Activated CD4-positive, alpha-beta memory T cell treated with anti-CD3 and anti-CD28 coated beads for 36 hours (primary cell): ENCODE results near the gene WDR46. TPM values are rescaled to one million over a fixed set of nuclear protein-coding genes. Genes with fewer than 3 reads are reported as not detected.

Source experiments
- CTCF ChIA-PET: fragments of 350-600 bp; sonication (Branson Sonifier 250); formaldehyde crosslinking; loops from one replicate; lab custom pipeline; 2021; ENCODE audit warnings: antibody characterized with exemption, inconsistent platforms; lab: Charles Lee
- POLR2A ChIA-PET: fragments of 350-600 bp; sonication (Branson Sonifier 250); formaldehyde crosslinking; loops from one replicate; lab custom pipeline; 2021; ENCODE audit warnings: antibody characterized with exemption; lab: Charles Lee
- DNase-seq: peaks from one replicate; pipeline ENCODE4 v3.0.0-alpha.2; 2020
- H3K27ac Mint-ChIP-seq: one replicate; pipeline ENCODE4 v1.8.0; 2021; ENCODE audit warnings: mixed read lengths
- H3K27me3 Mint-ChIP-seq: one replicate; pipeline ENCODE4 v1.8.0; 2021; ENCODE audit warnings: mixed read lengths
- H3K36me3 Mint-ChIP-seq: one replicate; pipeline ENCODE4 v1.8.0; 2021; ENCODE audit warnings: mixed read lengths
- H3K4me1 Mint-ChIP-seq: one replicate; pipeline ENCODE4 v1.8.0; 2021; ENCODE audit warnings: low read depth, mixed read lengths
- H3K4me3 Mint-ChIP-seq: one replicate; pipeline ENCODE4 v1.8.0; 2021; ENCODE audit warnings: mild to moderate bottlenecking, mixed read lengths
- H3K9me3 Mint-ChIP-seq: one replicate; pipeline ENCODE4 v1.8.0; 2021; ENCODE audit warnings: mixed read lengths
- intact Hi-C: fragments of 100-400 bp; cut with micrococcal nuclease; formaldehyde crosslinking; loops from one replicate; pipeline ENCODE4 v1.15.1; 2023
- microRNA-seq: library from miRNA; unstranded; fragments of <30 nt; microRNA quantifications from one replicate; pipeline ENCODE4 v1.2.0, GENCODE V29; 2022; ENCODE audit warnings: borderline number of aligned reads, borderline microRNAs expressed, borderline replicate concordance
- total RNA-seq, 2 experiments: library from RNA; stranded (reverse); gene quantifications; one replicate each; pipeline ENCODE4 v1.2.3, GENCODE V29; 2021

Gene WDR46
- total RNA-seq, 2 experiments from 2014 or later: 59.4 to 60.7 TPM

DNA sequence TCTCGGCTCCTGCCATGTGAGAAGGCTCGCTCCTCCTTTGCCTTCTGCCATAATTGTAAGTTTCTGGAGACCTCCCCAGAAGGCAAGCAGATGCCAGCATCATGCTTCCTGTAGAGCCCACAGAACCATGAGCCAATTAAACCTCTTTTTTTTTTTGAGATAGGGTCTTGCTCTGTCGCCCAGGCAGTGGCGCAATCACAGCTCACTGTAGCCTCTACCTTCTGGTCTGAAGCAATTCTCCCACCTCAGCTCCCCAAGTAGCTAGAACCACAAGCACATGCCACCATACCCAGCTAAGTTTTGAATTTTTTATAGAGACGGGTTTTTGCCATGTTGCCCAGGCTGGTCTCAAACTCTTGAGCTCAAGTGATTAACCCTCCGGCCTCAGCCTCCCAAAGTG is 52.2 kb downstream of the WDR46 start:
- ChIA-PET POLR2A (no interaction called here), CTCF (interaction anchor here (1.9 kb wide), 1 partner anchor 12 kb away, joined by 6 read pairs; no protein-coding TSS in a partner anchor)
- H3K27ac Mint-ChIP-seq: no peak overlapping the region
- intact Hi-C loops: no loop called here
- H3K36me3 Mint-ChIP-seq: no peaks in the 10 kb centered on the region
- H3K4me1 Mint-ChIP-seq: peaks cover 3% of the 10 kb centered on the region
- no peak for DNase-seq
- peaks cover 20% of the 10 kb centered on the region for H3K27me3 Mint-ChIP-seq
- H3K4me3 Mint-ChIP-seq: no peak overlapping the region
- H3K9me3 Mint-ChIP-seq: no peaks in the 10 kb centered on the region

DNA sequence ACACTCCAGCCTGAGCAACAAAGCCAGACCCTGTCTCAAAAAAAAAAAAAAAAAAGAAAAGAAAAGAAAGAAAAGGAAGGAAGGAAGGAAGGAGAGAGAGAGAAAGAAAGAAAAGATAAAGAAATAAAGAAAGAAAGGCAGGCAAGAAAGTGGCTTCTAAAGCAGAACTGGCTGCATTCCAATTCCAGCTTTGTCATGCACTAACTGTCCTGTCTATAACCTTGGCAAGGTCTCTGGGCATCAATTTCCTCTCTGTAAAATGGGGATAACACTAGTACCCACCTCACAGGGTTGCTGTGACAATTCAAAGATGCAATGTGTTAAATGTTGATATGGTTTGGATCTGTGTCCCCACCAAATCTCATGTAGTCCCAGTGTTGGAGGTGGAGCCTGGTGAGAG is 52.7 kb downstream of the WDR46 start:
- H3K36me3 Mint-ChIP-seq: no peaks in the 10 kb centered on the region
- H3K9me3 Mint-ChIP-seq: no peaks in the 10 kb centered on the region
- no peak for DNase-seq
- POLR2A ChIA-PET: no interaction called here
- CTCF ChIA-PET: interaction anchor here (1.9 kb wide), 1 partner anchor 12 kb away, joined by 6 read pairs; no protein-coding TSS in a partner anchor
- intact Hi-C loops: no loop called here
- H3K4me3 Mint-ChIP-seq: no peak overlapping the region
- no peaks in the 10 kb centered on the region for H3K4me1 Mint-ChIP-seq
- H3K27me3 Mint-ChIP-seq: peaks cover 23% of the 10 kb centered on the region
- H3K27ac Mint-ChIP-seq: no peak overlapping the region

DNA sequence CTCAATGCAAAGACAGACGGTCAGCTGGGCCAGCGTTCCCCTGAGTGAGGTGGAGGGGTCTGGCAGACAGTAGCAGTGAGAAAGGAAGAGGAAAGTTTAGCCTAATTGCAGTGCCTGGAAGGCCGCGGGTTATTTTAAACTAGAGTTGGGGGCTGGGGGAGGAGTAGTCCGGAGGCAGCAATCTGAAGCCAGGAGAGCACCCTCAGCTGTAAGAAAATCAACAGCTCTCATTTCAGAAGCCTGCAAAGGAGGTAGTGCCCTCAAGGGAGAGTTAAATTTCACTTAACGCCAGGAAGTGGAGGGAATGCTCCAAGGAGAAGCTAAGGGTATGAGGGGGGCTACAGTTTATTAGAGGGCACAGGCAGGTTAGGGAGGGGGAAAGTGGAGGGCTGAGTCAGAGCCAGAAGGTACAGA is 53.8 kb downstream of the WDR46 start:
- no peaks in the 10 kb centered on the region for H3K9me3 Mint-ChIP-seq
- peaks cover 23% of the 10 kb centered on the region for H3K27me3 Mint-ChIP-seq
- CTCF ChIA-PET: interaction anchor here (1.9 kb wide), 1 partner anchor 13 kb away, joined by 6 read pairs; no protein-coding TSS in a partner anchor
- POLR2A ChIA-PET: no interaction called here
- no peak overlapping the region for H3K27ac Mint-ChIP-seq
- no peak for DNase-seq
- H3K4me3 Mint-ChIP-seq: no peak overlapping the region
- intact Hi-C loops: no loop called here
- no peaks in the 10 kb centered on the region for H3K36me3 Mint-ChIP-seq
- no peaks in the 10 kb centered on the region for H3K4me1 Mint-ChIP-seq

Small RNAs within 50 kb of the gene (microRNA-seq; reads per million reads assigned to microRNA genes)
- not detected for gene MIR6834
- gene MIR6873: not detected

Other genes starting within 250 kb of the WDR46 start
- gene HLA-DPA1, start 215.6 kb downstream of the WDR46 start, total RNA-seq: 10 to 100 TPM; 19.3 to 20.9 TPM
- 1 to 10 TPM; 5.1 to 6.9 TPM for gene HLA-DPB1, start 213.2 kb downstream of the WDR46 start, total RNA-seq
- gene COL11A2, start 96.8 kb downstream of the WDR46 start, total RNA-seq: 1 to 10 TPM in 1 of 2 experiments, under 1 TPM in 1; 0.69 to 1.0 TPM
- 10 to 100 TPM; 40.9 to 41.4 TPM for gene RXRB, start 88.6 kb downstream of the WDR46 start, total RNA-seq
- 10 to 100 TPM; 42.0 to 45.7 TPM for gene SLC39A7, start 88.4 kb downstream of the WDR46 start, total RNA-seq
- gene HSD17B8, start 84.6 kb downstream of the WDR46 start, total RNA-seq: 10 to 100 TPM; 35.3 to 36.1 TPM
- gene RING1, start 80.7 kb downstream of the WDR46 start, total RNA-seq: 10 to 100 TPM; 25.4 to 28.4 TPM
- gene VPS52, start 17.4 kb downstream of the WDR46 start, total RNA-seq: 10 to 100 TPM; 32.7 to 33.7 TPM
- 1,000 to 10,000 TPM; 4,372 to 4,391 TPM for gene RPS18, start 17.2 kb downstream of the WDR46 start, total RNA-seq
- gene B3GALT4, start 12.1 kb downstream of the WDR46 start, total RNA-seq: 1 to 10 TPM; 5.9 to 6.7 TPM
- gene PFDN6, start 362 bp upstream of the WDR46 start, total RNA-seq: 10 to 100 TPM; 78.5 to 90.9 TPM
- 10 to 100 TPM; 24.6 to 26.0 TPM for gene RGL2, start 9.7 kb upstream of the WDR46 start, total RNA-seq
- gene TAPBP, start 24.8 kb upstream of the WDR46 start, total RNA-seq: 100 to 1,000 TPM; 202 to 213 TPM
- 10 to 100 TPM; 11.0 to 12.1 TPM for gene ZBTB22, start 28.5 kb upstream of the WDR46 start, total RNA-seq
- gene DAXX, start 33.7 kb upstream of the WDR46 start, total RNA-seq: 10 to 100 TPM; 60.5 to 64.1 TPM
- gene KIFC1, start 102.6 kb upstream of the WDR46 start, total RNA-seq: 100 to 1,000 TPM in 1 of 2 experiments, 10 to 100 TPM in 1; 94.6 to 103 TPM
- gene PHF1, start 121.8 kb upstream of the WDR46 start, total RNA-seq: 10 to 100 TPM; 32.4 to 42.3 TPM
- 100 to 1,000 TPM; 190 to 198 TPM for gene CUTA, start 128.9 kb upstream of the WDR46 start, total RNA-seq
- gene SYNGAP1, start 130.8 kb upstream of the WDR46 start, total RNA-seq: 10 to 100 TPM; 34.3 to 35.8 TPM
- gene ZBTB9, start 165.3 kb upstream of the WDR46 start, total RNA-seq: 10 to 100 TPM in 1 of 2 experiments, 1 to 10 TPM in 1; 9.7 to 10.1 TPM